Measurements from ENCODE around the gene POLD3. TPM values are rescaled to one million over a fixed set of nuclear protein-coding genes. Genes with fewer than 3 reads are reported as not detected.
A peak's percentile ranks its signal among the peaks of the same experiment; 100 is the strongest.

Gene POLD3
- total RNA-seq, 3 donors from 2014 or later = 18.3 to 32.4 (median 20.6) TPM

GRCh38 chr11:74592063-74592440 is 330 bp upstream of the POLD3 start:
- intact Hi-C loops (cut with DNase I, micrococcal nuclease) = no loop called here
- no peaks in the 10 kb centered on the region for H3K9me3 ChIP-seq
- peak overlapping the region; percentile 96 for H3K4me3 ChIP-seq
- H3K4me1 ChIP-seq (ENCODE audit: low read depth) = peaks cover 11% of the 10 kb centered on the region
- TF ChIP-seq CTCF (IDR thresholded peaks at IDR 0.05) = no peak
- no peaks in the 10 kb centered on the region for H3K36me3 ChIP-seq (ENCODE audit: low read depth)
- no peak for DNase-seq
- ATAC-seq = peak; percentile 3

- TF ChIP-seq CTCF (IDR thresholded peaks at IDR 0.05) = no peak
- Histone ChIP-seq H3K4me3 (peak overlapping the region; percentile 96), H3K36me3 (ENCODE audit: low read depth) (no peaks in the 10 kb centered on the region), H3K4me1 (ENCODE audit: low read depth) (peaks cover 11% of the 10 kb centered on the region), H3K9me3 (no peaks in the 10 kb centered on the region)
- no peak for DNase-seq
- intact Hi-C loops (cut with DNase I, micrococcal nuclease) = no loop called here
- no peak for ATAC-seq
Measured at GRCh38 chr11:74593463-74593862, 1.1 kb downstream of the POLD3 start.

DNA sequence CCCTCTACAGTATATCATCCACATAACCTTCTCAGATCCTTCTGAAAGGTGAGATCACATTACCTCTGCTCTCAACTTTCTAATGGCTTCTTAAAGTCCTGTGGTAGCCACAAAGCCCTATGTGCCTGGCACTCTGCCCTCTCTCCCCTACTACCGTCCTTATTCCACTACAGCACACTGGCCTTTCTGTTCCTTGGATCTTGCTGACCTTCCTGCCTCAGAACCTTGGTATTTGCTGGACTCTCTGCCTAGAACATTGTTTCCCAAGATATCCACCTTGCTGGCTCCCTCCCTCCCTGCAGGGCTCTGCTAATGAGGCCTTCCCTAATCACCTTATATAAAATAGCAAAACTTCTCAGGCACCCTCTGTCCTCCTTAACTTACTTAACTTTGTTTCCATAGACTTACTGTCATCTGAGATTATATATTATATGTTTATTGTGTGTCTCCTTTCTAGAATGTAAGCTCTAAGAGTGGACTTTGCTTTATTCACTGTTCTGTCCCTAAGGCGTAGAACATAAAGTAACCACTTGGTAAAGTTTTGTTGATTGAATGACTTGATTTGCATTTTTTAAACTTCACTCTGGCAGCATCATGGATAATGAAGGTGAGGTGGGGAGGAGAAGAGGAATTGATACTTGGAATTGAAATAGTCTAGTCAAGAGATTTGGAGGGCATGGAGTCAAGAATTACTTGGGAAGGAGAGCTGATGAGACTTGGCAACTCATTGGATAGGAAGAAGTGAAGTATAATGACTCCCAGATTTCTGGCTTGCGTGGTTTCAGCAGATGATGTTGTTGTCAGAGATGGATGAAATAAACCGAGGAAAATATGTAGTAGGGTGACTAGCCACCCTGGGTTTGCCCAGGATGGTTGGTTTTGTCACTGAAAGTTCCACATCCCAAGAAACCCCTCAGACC is 10.5 kb downstream of the POLD3 start:
- H3K9me3 ChIP-seq = no peaks in the 10 kb centered on the region
- intact Hi-C loops (cut with DNase I, micrococcal nuclease) = no loop called here
- H3K36me3 ChIP-seq (ENCODE audit: low read depth) = no peaks in the 10 kb centered on the region
- no peak overlapping the region for H3K4me3 ChIP-seq
- no peaks in the 10 kb centered on the region for H3K4me1 ChIP-seq (ENCODE audit: low read depth)
- DNase-seq = no peak
- ATAC-seq = peak; percentile 69
- TF ChIP-seq CTCF (IDR thresholded peaks at IDR 0.05) = no peak

DNA sequence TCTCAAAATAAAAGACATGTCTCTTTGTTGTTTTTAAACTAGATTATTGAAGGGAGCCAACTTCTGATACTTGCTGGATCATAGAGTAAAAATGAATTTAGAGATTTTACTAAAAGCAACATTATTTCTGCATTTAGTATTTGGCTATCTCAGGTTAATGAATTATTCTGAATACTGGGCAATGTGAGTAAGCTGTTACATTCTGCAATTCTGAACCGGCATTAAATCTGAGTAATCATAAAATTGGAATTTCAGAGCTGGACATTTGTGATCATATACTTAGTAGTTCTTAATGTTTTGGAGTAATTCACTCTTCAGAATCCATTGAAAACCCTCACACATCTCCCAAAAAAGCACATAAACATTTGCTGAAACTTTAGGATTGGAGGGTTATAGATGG is 11.5 kb downstream of the POLD3 start:
- intact Hi-C loops (cut with DNase I, micrococcal nuclease) = no loop called here

GRCh38 chr11:74604311-74604710 is 11.9 kb downstream of the POLD3 start:
- TF ChIP-seq CTCF (IDR thresholded peaks at IDR 0.05) = no peak
- DNase-seq (no peak), ATAC-seq (no peak)
- H3K4me3 ChIP-seq = no peak overlapping the region
- intact Hi-C loops (cut with DNase I, micrococcal nuclease) = no loop called here
- H3K36me3 ChIP-seq (ENCODE audit: low read depth) = no peaks in the 10 kb centered on the region
- H3K9me3 ChIP-seq = no peaks in the 10 kb centered on the region
- H3K4me1 ChIP-seq (ENCODE audit: low read depth) = no peaks in the 10 kb centered on the region

More for the DNA sequence above, 11.5 kb downstream of the POLD3 start:
- TF ChIP-seq CTCF (IDR thresholded peaks at IDR 0.05) = no peak
- no peaks in the 10 kb centered on the region for H3K9me3 ChIP-seq
- no peak for DNase-seq
- H3K4me1 ChIP-seq (ENCODE audit: low read depth) = no peaks in the 10 kb centered on the region
- no peak overlapping the region for H3K4me3 ChIP-seq
- no peak for ATAC-seq
- no peaks in the 10 kb centered on the region for H3K36me3 ChIP-seq (ENCODE audit: low read depth)
